ENCODE data around the gene USP5.

GRCh38 chr12:6851153-6851920, 613 bp upstream of the USP5 start, which contains the start of gene CDCA3:
- no peak for TF ChIP-seq EZH2 (IDR thresholded peaks at IDR 0.05; ENCODE audit: borderline replicate concordance)
- TF ChIP-seq CTCF (IDR thresholded peaks at IDR 0.05; ENCODE audit: poor library complexity), result no peak
- TF ChIP-seq EZH2phosphoT487 (IDR thresholded peaks at IDR 0.05; ENCODE audit: low read depth, severe bottlenecking, unreplicated experiment), result no peak

All from hepatocyte (in vitro differentiated cells).